H54 (cell line): ENCODE data around the gene ACP4.
A peak's percentile ranks its signal among the peaks of the same experiment; 100 is the strongest.
"Not testable (repeated sequence)": the region's sequence is repeated elsewhere in the genome, so short reads cannot be mapped to it uniquely, and the experiment has no call there.

ENCODE experiments used
- DNase-seq: peaks from one replicate; pipeline ENCODE4 v3.0.0; 2011; ENCODE audit warnings: low spot score, mixed read lengths; ENCODE audit not compliant: insufficient read length
- FAIRE-seq: peaks from 3 replicates; lab custom pipeline; 2011; peaks lifted over from hg19 to GRCh38; lab: Jason Lieb, UNC
- POLR2A ChIP-seq: IDR thresholded peaks from 2 replicates; pipeline ENCODE4 v1.6.1; 2011; ENCODE audit warnings: low read depth, mild to moderate bottlenecking, low read length

Gene ACP4, protein sequence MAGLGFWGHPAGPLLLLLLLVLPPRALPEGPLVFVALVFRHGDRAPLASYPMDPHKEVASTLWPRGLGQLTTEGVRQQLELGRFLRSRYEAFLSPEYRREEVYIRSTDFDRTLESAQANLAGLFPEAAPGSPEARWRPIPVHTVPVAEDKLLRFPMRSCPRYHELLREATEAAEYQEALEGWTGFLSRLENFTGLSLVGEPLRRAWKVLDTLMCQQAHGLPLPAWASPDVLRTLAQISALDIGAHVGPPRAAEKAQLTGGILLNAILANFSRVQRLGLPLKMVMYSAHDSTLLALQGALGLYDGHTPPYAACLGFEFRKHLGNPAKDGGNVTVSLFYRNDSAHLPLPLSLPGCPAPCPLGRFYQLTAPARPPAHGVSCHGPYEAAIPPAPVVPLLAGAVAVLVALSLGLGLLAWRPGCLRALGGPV

DNA sequence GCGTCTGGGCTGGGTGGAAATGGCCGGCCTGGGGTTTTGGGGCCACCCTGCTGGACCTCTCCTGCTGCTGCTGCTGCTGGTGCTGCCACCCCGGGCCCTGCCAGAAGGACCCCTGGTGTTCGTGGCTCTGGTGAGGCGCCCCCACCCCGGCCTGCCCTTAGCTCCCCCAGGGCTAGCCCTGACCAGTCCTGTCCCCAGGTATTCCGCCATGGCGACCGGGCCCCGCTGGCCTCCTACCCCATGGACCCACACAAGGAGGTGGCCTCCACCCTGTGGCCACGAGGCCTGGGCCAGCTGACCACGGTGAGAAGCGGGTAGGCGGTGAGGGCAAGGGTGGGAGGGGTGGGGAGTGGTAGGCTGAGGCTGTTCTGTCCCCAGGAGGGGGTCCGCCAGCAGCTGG is at the start of gene ACP4:
TSS of gene ACP4 (plus strand) at position 20 of the 400 bp plus-strand sequence. CDS start at position 20, 0 bp downstream.
- TF ChIP-seq POLR2A: no peak
- no peak for DNase-seq
- no peak for FAIRE-seq

DNA sequence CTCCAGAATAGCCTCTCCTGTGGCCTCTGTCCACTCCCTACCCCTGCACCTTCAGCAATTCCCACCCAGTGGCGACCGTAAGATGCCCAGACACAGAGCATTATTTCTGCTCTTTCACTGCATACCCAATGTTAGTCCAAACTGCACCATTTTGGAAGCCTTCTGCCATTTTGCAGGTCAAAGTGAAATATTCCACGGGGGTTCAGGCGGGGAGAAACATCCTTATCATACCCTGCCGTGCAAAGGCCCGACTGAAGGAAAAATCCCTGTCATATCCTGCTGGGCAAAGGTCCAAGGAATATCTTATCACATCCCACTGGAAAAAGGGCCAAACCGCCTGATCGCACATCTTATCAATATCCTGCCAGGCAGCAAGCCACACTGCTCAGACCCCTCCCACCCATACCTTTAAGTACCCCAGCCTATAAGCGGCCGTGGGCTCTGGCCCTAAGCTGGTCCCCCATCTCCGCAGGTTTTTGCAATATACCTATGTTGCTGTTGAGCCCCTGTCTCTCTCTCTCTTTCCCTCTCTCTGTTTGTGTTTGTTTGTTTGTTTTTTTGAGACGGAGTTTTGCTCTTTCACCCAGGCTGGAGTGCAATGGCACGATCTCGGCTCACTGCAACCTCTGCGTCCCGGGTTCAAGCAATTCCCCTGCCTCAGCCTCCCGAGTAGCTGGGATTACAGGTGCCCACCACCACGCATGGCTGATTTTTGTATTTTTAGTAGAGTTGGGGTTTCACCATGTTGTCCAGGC is 48.9 kb upstream of the ACP4 start:
- no peak for TF ChIP-seq POLR2A
- FAIRE-seq: no peak
- DNase-seq: no peak

DNA sequence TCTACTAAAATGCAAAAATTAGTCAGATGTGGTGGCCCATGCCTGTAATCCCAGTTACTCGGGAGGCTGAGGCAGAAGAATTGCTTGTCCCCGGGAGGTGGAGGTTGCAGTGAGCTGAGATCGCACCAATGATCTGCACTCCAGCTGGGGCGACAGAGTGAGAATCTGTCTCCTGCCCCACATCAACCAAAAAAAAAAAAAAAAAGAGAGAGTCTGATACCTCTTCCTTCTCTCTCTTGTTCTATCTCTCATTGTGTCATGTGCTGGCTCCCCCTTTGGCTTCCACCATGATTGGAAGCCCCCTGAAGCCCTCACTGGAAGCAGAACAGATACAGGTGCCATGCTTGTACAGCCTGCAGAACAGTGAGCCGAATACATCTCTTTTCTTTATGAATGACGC is 46.7 kb upstream of the ACP4 start:
- FAIRE-seq (no peak), DNase-seq (no peak)
- no peak for TF ChIP-seq POLR2A

DNA sequence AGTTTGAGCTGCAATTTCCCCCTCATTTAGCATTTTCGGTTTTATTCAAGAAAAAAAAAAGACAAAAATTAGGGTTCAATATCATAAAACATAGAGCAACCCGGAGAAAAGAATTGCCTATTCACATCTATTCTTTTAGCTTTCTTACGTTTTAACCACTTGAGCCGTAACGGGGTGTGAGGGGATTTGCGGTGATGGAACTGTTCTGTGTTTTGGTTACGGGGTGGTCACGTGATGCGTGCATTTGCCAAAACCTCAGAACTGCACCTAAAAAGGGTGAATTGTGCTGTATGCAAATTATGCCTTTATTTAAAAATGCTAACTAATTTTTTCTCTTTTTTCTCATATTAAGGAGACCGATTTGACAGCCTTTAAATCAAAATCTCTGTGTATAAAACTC is 45.0 kb upstream of the ACP4 start:
- no peak for FAIRE-seq

DNA sequence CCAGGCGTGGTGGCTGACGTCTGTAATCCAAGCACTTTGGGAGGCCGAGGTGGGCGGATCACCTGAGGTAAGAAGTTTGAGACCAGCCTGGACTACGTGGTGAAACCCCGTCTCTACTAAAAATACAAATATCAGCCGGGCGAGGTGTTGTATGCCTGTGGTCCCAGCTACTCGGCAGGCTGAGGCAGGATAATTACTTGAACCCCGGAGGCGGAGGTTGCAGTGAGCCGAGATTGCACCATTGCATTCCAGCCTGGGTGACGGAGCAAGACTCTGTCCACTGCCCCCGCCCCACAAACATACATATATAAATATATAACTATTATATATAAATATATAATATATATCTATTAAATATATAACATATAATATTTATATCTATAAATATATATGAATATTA is 43.1 kb upstream of the ACP4 start:
- FAIRE-seq, DNase-seq: not testable (repeated sequence)

More for the DNA sequence above, 45.0 kb upstream of the ACP4 start:
- DNase-seq: no peak
- TF ChIP-seq POLR2A: no peak

DNA sequence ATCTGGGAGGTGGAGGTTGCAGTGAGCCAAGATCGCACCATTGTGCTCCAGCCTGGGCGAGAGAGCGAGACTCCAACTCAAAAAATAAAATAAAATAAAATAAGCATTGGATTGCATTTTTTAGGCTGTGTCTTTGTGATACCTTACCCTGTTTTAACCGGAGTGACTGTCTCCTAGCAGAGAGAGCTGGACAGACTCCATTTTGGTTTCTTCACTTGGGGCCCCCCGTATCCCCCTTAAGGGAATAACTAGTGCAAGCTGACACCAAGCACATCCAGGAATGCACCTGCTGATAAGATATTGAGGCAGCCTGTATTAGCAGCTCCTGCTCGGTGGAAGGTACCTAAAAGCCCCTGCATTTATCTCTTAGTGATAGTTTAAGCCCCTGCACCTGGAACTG is 40.7 kb upstream of the ACP4 start:
- no peak for TF ChIP-seq POLR2A
- DNase-seq: no peak
- FAIRE-seq: no peak

DNA sequence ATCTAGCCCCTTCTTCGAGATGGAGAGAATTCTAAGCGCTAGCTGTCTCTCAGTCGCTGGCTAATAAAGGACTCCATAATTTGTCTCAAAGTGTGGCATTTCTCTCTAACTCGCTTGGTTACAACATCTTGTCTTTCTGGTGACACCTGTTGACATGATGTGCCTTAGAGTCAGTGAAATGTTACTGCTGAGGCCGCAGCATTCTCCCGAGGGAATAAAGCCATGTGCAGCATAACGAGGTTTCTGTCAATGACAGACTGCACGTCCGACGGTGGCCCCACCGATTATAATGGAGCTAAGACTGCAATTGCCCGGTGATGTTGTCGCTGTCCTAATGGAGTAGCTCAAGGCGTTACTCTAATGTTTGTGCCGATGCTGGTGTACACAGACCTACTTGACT is 40.2 kb upstream of the ACP4 start:
- DNase-seq (no peak), FAIRE-seq (no peak)
- TF ChIP-seq POLR2A: no peak

DNA sequence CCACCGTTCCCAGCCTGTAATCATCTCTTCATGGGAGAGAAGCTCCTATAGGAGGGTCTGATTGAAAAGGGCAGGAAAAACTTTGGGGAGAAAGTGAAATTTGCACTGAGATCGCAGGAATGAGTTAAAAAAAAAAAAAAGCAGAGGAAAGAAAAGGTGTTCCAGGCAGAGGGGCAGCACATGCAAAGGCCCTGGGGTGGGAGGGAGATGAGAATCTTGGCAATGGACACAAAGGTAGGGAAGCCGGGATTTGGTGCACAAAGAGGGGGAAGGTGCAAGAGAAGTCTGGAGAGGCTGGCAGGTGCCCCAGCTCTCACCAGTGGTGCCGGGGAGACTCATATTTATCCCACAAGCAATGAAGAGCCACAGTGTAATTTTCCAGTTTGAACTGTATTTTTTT is 36.3 kb upstream of the ACP4 start:
- FAIRE-seq: no peak
- DNase-seq: no peak
- TF ChIP-seq POLR2A: no peak

DNA sequence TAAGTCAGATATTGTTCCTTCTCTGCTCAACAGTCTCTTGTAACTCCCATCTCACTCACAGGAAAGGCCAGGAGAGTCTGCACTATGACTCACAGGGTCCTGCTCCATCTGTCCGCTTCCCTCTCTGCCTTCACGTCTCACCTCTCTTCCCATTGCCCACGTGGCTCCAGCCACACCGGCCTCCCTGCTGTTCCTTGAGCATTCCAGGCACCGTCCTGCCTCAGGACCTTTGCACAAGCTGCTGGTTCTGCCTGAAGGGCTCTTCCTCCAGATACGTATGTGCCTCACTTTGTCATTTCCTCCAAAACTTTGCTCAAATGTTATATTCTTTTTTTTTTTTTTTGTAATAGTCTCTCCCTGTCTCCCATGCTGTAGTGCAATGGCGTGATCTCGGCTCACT is 34.0 kb upstream of the ACP4 start:
- peak; percentile 95 for FAIRE-seq
- not testable (repeated sequence) for DNase-seq

DNA sequence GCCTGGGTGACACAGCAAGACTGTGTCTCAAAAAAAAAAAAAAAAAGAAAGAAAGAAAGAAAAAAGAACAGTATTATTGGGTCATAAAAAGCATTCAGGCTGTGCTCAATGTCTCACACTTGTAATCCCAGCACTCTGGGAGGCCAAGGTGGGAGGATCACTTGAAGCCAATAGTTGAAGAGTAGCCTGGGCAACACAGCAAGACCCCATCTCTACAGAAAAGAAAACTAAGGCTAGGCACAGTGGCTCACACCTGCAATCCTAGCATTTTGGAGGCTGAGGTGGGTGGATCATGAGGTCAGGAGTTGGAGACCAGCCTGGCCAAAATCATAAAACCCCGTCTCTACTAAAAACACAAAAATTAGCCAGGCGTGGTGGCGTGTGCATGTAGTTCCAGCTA is 32.6 kb upstream of the ACP4 start:
- DNase-seq, FAIRE-seq: not testable (repeated sequence)

DNA sequence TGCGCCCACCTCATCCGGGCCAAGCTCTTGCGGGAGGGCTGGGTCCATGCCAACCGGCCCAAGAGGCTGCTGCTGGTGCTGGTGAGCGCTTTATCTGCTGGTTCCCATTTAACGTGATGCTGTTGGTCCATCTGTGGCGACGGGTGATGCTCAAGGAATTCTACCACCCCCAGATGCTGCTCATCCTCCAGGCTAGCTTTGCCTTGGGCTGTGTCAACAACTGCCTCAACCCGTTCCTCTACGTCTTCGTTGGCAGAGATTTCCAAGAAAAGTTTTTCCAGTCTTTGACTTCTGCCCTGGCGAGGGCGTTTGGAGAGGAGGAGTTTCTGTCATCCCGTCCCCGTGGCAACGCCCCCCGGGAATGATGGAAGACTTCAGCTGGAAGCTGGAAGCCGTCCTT is 31.1 kb upstream of the ACP4 start:
- not testable (repeated sequence) for FAIRE-seq, DNase-seq

DNA sequence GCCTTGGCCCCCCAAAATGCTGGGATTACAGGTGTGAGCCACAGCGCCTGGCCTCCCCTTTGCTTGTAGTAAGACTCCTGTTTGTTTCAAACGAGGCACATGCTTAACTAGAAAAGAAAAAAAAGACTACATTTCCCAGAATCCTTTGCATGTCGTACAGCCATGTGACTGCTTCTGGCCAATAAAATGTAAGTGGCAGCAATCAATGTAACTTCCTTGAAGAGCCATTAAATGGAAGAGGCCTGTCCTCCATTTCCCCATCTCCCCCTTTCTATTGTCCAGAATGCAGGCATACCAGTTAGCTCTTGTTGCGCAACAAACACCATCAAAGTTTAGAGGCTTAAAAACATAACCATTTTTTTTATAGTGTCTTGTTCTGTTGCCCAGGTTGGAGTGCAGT is 30.3 kb upstream of the ACP4 start:
- no peak for FAIRE-seq
- DNase-seq: no peak

DNA sequence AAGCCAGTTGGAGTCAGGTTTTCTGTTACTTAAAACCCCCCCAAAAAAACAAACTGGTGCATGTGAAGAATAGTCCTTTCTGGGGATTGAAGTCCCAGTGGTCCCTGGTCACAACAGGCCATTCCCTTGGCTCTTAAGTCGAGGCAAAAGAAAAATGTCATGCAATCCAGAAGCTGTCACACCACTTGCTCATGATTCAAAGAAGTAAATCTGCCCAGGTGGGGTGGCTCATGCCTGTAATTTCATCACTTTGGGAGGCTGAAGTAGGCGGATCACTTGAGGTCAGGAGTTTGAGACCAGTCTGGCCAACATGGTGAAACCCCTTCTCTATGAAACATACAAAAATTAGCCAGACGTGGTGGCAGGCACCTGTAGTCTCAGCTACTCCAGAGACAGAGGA is 28.7 kb upstream of the ACP4 start:
- FAIRE-seq, DNase-seq: not testable (repeated sequence)

More for the DNA sequence above, 30.3 kb upstream of the ACP4 start:
- no peak for TF ChIP-seq POLR2A

DNA sequence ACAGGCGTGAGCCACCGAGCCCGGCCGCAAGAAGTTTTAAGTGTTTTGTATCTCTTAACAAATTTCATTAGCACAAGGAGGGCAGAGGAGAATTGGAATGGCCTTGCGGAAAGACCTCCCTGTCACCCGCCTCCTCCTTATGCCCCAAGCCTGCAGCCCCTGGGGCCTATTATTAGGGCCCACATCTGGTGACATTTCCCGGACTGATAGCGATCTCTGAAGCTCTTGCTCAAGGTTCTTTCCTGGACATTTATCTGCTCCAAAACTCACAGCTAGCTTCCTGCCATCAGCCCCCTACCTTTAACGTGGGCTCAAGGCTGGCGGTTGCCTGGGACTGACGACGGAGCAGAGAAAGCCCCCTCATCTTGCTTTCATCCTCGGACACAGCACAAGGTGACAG is 26.7 kb upstream of the ACP4 start:
- DNase-seq, FAIRE-seq: not testable (repeated sequence)

DNA sequence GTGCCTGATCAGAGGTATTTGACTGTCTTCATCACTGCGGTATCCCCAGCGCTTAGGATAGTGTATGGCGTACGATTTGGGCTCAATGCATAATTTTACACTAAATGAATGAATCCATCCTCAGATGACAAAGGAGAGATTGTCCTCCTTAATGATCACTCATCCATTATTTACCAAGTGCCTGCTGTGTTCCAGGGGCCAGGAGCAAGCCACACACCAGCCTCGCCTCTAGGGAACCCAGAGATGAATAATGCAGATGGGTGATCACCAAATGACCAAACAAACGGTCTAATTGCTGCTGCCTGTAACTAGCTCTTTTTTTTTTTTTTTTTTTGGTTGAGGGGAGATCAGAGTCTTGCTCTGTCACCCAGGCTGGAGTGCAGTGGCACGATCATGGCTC is 25.8 kb upstream of the ACP4 start:
- no peak for DNase-seq
- no peak for TF ChIP-seq POLR2A
- FAIRE-seq: no peak

DNA sequence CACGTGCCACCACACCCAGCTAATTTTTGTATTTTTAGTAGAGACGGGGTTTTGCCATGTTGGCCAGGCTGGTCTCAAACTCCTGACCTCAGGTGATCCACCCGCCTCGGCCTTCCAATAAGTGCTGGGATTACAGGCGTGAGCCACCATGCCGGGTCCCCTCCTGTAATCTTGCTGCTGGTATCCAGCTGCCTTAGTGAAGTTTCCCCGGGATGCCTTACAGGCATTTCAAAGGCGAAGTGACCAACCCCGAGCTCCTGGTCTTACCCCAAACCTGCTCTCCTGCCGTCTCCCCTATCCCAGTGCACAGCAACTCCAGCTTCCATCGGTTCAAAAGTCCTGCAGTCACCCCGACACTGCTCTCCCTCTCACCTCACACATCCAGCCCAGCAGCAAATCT is 23.5 kb upstream of the ACP4 start:
- DNase-seq, FAIRE-seq: not testable (repeated sequence)

DNA sequence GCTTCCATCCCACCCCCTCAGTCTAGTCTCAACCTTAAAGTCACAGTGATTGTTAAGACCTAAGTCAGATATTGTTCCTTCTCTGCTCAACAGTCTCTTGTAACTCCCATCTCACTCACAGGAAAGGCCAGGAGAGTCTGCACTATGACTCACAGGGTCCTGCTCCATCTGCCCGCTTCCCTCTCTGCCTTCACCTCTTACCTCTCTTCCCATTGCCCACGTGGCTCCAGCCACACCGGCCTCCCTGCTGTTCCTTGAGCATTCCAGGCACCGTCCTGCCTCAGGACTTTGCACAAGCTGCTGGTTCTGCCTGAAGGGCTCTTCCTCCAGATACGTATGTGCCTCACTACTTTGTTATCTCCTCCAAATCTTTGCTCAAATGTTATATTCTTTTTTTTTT is 23.0 kb upstream of the ACP4 start:
- peak; percentile 92 for FAIRE-seq
- DNase-seq: not testable (repeated sequence)
